COLO668 (cell line): Measurements from ENCODE around the gene NPC2.

Source experiments
- DNase-seq: peaks from one replicate; lab custom pipeline; 2025; ENCODE audit not compliant: unreplicated experiment; lab: John Stamatoyannopoulos, UW

NPC2 gene

GRCh38 chr14:74519316-74520074, 26.4 kb upstream of the NPC2 start:
- DNase-seq, result no peak

GRCh38 chr14:74518221-74518620, 25.1 kb upstream of the NPC2 start:
- peak; percentile 33 for DNase-seq

GRCh38 chr14:74517731-74518130, 24.6 kb upstream of the NPC2 start:
- peak; percentile 33 for DNase-seq

- DNase-seq, result no peak
Observed at GRCh38 chr14:74516451-74517160, 23.5 kb upstream of the NPC2 start.

GRCh38 chr14:74515891-74516412, 22.8 kb upstream of the NPC2 start:
- no peak for DNase-seq

- DNase-seq, result no peak
Observed at GRCh38 chr14:74514471-74514941, 21.4 kb upstream of the NPC2 start.

GRCh38 chr14:74511966-74512830, 19.1 kb upstream of the NPC2 start:
- DNase-seq, result no peak

GRCh38 chr14:74510959-74511409, 17.9 kb upstream of the NPC2 start:
- DNase-seq, result no peak

GRCh38 chr14:74510223-74510931, 17.3 kb upstream of the NPC2 start:
- DNase-seq, result no peak

- DNase-seq, result no peak
Observed at GRCh38 chr14:74509587-74510222, 16.6 kb upstream of the NPC2 start.

GRCh38 chr14:74508844-74509428, 15.8 kb upstream of the NPC2 start:
- DNase-seq, result no peak

GRCh38 chr14:74508292-74508731, 15.2 kb upstream of the NPC2 start:
- DNase-seq, result no peak

- no peak for DNase-seq
Observed at GRCh38 chr14:74507840-74508239, 14.7 kb upstream of the NPC2 start.

GRCh38 chr14:74507085-74507484, 14.0 kb upstream of the NPC2 start:
- no peak for DNase-seq

GRCh38 chr14:74506411-74506851, 13.3 kb upstream of the NPC2 start:
- DNase-seq, result no peak

GRCh38 chr14:74505831-74506230, 12.7 kb upstream of the NPC2 start:
- no peak for DNase-seq

- no peak for DNase-seq
Observed at GRCh38 chr14:74504874-74505720, 12.0 kb upstream of the NPC2 start.

- no peak for DNase-seq
Observed at GRCh38 chr14:74504412-74504811, 11.3 kb upstream of the NPC2 start.

GRCh38 chr14:74503938-74504335, 10.8 kb upstream of the NPC2 start:
- DNase-seq, result no peak
